HG02759 (cell line): ENCODE measurements around the gene HBP1.
A peak's percentile ranks its signal among the peaks of the same experiment; 100 is the strongest.
"Not testable (repeated sequence)": the region's sequence is repeated elsewhere in the genome, so short reads cannot be mapped to it uniquely, and the experiment has no call there.

Experiments used
- ATAC-seq: cut with Tn5 transposase; IDR thresholded peaks from one replicate; pipeline ENCODE4 v1.9.1; 2021; ENCODE audit warnings: mild to moderate bottlenecking, moderate library complexity; ENCODE audit not compliant: unreplicated experiment

Gene HBP1

GRCh38 chr7:107168233-107169119, at the start of gene HBP1:
TSS of gene HBP1 (plus strand) at chr7:107169003. CDS start at chr7:107179894, 10,891 bp downstream.
- ATAC-seq, result peak; percentile 86

GRCh38 chr7:107119376-107120105, 49.3 kb upstream of the HBP1 start:
- no peak for ATAC-seq

- ATAC-seq, result no peak
Measured at GRCh38 chr7:107122486-107122911, 46.3 kb upstream of the HBP1 start.

- no peak for ATAC-seq
Measured at GRCh38 chr7:107123392-107123791, 45.4 kb upstream of the HBP1 start.

GRCh38 chr7:107125475-107125874, 43.3 kb upstream of the HBP1 start:
- no peak for ATAC-seq

GRCh38 chr7:107128217-107128616, 40.6 kb upstream of the HBP1 start:
- ATAC-seq, result no peak

GRCh38 chr7:107128748-107129147, 40.1 kb upstream of the HBP1 start:
- no peak for ATAC-seq

GRCh38 chr7:107130487-107131220, 38.1 kb upstream of the HBP1 start:
- ATAC-seq, result no peak

GRCh38 chr7:107133396-107133795, 35.4 kb upstream of the HBP1 start:
- no peak for ATAC-seq

- ATAC-seq, result no peak
Measured at GRCh38 chr7:107138696-107139420, 29.9 kb upstream of the HBP1 start.

GRCh38 chr7:107143875-107144274, 24.9 kb upstream of the HBP1 start:
- ATAC-seq, result not testable (repeated sequence)

GRCh38 chr7:107145067-107145838, 23.6 kb upstream of the HBP1 start:
- no peak for ATAC-seq

GRCh38 chr7:107147464-107148393, 21.1 kb upstream of the HBP1 start:
- ATAC-seq, result peak; percentile 52

- no peak for ATAC-seq
Measured at GRCh38 chr7:107148721-107149120, 20.1 kb upstream of the HBP1 start.

- ATAC-seq, result no peak
Measured at GRCh38 chr7:107149863-107150262, 18.9 kb upstream of the HBP1 start.

- ATAC-seq, result no peak
Measured at GRCh38 chr7:107150375-107151073, 18.3 kb upstream of the HBP1 start.

GRCh38 chr7:107151538-107151937, 17.3 kb upstream of the HBP1 start:
- ATAC-seq, result no peak

- ATAC-seq, result no peak
Measured at GRCh38 chr7:107152011-107152410, 16.8 kb upstream of the HBP1 start.
